OCI-LY7 (cell line): Measurements from ENCODE around the gene CTNNBL1. TPM values are rescaled to one million over a fixed set of nuclear protein-coding genes. Genes with fewer than 3 reads are reported as not detected.

Source experiments
- BruUV-seq: library from RNA; stranded (reverse); fragments of 400-500 nt; replicated peaks from 2 replicates; lab custom pipeline; 2021; lab: Mats Ljungman, UMichigan
- CTCF ChIA-PET: fragments of 300-600 bp; sonication (Branson Sonifier 250); formaldehyde crosslinking; loops from one replicate; lab custom pipeline; 2022; ENCODE audit warnings: antibody characterized with exemption; ENCODE audit not compliant: unreplicated experiment; lab: Charles Lee
- POLR2A ChIA-PET: fragments of 300-600 bp; sonication (Branson Sonifier 250); formaldehyde crosslinking; loops from one replicate; lab custom pipeline; 2022; ENCODE audit warnings: antibody characterized with exemption; lab: Charles Lee
- DNase-seq: peaks from one replicate; pipeline ENCODE4 v3.0.0-alpha.2; 2015; ENCODE audit warnings: low spot score
- H2AFZ ChIP-seq: fragments of 200-600 bp; sonication (generic), shearing (Covaris generic); 2 replicates; pipeline ENCODE4 v1.6.1; 2014; ENCODE audit warnings: mild to moderate bottlenecking, antibody characterized with exemption, low read length, moderate library complexity
- H3K27ac ChIP-seq: fragments of 200-600 bp; sonication (generic); 2 replicates; pipeline ENCODE4 v1.5.1; 2014; ENCODE audit warnings: mixed run types, low read depth, mild to moderate bottlenecking, moderate library complexity, low read length, inconsistent platforms; ENCODE audit not compliant: poor library complexity, severe bottlenecking
- H3K36me3 ChIP-seq: fragments of 200-600 bp; sonication (generic); 2 replicates; pipeline ENCODE4 v1.6.1; 2014; ENCODE audit warnings: mild to moderate bottlenecking, antibody characterized with exemption, low read length, moderate library complexity, mixed read lengths; ENCODE audit not compliant: insufficient read depth
- H3K4me1 ChIP-seq: fragments of 200-600 bp; sonication (generic); 2 replicates; pipeline ENCODE4 v1.5.1; 2014; ENCODE audit warnings: mild to moderate bottlenecking, low read length; ENCODE audit not compliant: insufficient read depth, poor library complexity, severe bottlenecking
- H3K4me2 ChIP-seq: fragments of 200-600 bp; sonication (generic); 2 replicates; pipeline ENCODE4 v1.6.1; 2014; ENCODE audit warnings: mild to moderate bottlenecking, low read length
- H3K4me3 ChIP-seq: fragments of 200-600 bp; sonication (generic); 2 replicates; pipeline ENCODE4 v1.5.1; 2014; ENCODE audit warnings: mild to moderate bottlenecking, low read depth, low read length; ENCODE audit not compliant: poor library complexity, severe bottlenecking
- H3K79me2 ChIP-seq: fragments of 200-600 bp; sonication (generic); 2 replicates; pipeline ENCODE4 v1.6.1; 2016; ENCODE audit warnings: low read depth, mild to moderate bottlenecking, low read length, moderate library complexity, mixed read lengths; ENCODE audit not compliant: insufficient read depth
- H3K9me2 ChIP-seq: fragments of 200-600 bp; sonication (generic); 2 replicates; pipeline ENCODE4 v1.6.1; 2016; ENCODE audit warnings: mild to moderate bottlenecking, low read length, mixed read lengths; ENCODE audit not compliant: insufficient read depth
- H3K9me3 ChIP-seq: fragments of 200-600 bp; sonication (generic); 2 replicates; pipeline ENCODE4 v1.6.1; 2014; ENCODE audit warnings: mild to moderate bottlenecking, mixed run types, low read length, mixed read lengths
- H4K20me1 ChIP-seq: fragments of 200-600 bp; sonication (generic); 2 replicates; pipeline ENCODE4 v1.6.1; 2014; ENCODE audit warnings: mild to moderate bottlenecking, antibody characterized with exemption, low read length, moderate library complexity, mixed read lengths; ENCODE audit not compliant: insufficient read depth
- EZH2phosphoT487 ChIP-seq: fragments of 200-600 bp; sonication (generic); IDR thresholded peaks from 2 replicates; pipeline ENCODE4 v1.6.1; 2018; ENCODE audit warnings: low read depth, borderline replicate concordance, mild to moderate bottlenecking, mixed run types, antibody characterized with exemption, low read length, moderate library complexity, mixed read lengths
- intact Hi-C: fragments of 100-400 bp; cut with micrococcal nuclease; formaldehyde crosslinking; loops from one replicate; pipeline ENCODE4 v1.10.0; 2022; ENCODE audit not compliant: unreplicated experiment
- total RNA-seq, 2 experiments: library from RNA; depleted of rRNA in 1 of 2; stranded (reverse); fragments of >200 nt in 1 of 2; shearing (Covaris generic) in 1 of 2; gene quantifications; 2 replicates each; pipeline ENCODE4 v1.2.3, GENCODE V29; 2014 to 2022
- TF ChIP-seq, protein P1 (sequence below): fragments of 200-600 bp; sonication (generic); conservative IDR thresholded peaks from 2 replicates; pipeline ENCODE4 v1.5.1; 2014; ENCODE audit warnings: mild to moderate bottlenecking, antibody characterized with exemption, low read length, moderate library complexity, mixed read lengths

The CTNNBL1 gene
- total RNA-seq, 2 experiments from 2014 or later = 38.0 to 90.0 TPM

DNA sequence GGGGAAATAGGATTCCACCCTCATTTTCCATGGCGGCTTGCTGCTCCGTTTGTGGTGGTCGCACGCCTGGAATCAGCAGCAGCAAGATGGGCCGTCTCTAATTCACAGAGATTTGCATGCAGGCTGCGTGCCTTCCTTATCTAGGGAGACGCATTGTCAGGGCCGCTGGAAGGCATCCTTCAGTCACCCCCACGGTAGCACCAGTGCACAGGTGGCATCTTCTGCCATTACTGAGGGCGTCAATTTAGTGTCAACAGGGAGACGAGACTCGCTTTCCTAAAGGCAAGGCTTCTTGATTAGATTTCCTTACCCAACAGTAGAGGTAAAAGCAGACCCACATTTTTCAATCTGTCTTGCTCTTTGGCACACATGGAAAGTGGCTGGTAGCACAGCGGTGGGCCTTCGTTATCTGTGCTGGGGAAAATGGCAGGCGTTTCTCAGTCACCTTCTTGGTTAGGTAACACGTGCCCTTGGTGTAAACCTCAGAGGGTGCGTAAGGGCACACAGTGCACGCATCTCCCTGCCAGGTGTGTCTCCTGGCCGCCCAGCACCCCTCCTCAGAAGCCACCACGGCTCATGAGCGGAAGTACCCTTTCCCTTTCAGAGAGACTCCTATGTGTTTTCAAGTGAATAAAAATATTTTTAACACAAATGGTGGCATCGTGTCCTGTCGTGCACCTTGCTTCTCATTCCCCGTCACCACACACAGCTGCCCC, 181.8 kb downstream of the CTNNBL1 start:
- intact Hi-C loops = no loop called here
- DNase-seq = no peak
- no peak overlapping the region for H3K4me2 ChIP-seq
- POLR2A ChIA-PET = no interaction called here
- H3K4me1 ChIP-seq = no peaks in the 10 kb centered on the region
- no peak overlapping the region for H3K4me3 ChIP-seq
- H4K20me1 ChIP-seq = no peaks in the 10 kb centered on the region
- no peak for TF ChIP-seq EZH2phosphoT487
- TF ChIP-seq, protein P1, sequence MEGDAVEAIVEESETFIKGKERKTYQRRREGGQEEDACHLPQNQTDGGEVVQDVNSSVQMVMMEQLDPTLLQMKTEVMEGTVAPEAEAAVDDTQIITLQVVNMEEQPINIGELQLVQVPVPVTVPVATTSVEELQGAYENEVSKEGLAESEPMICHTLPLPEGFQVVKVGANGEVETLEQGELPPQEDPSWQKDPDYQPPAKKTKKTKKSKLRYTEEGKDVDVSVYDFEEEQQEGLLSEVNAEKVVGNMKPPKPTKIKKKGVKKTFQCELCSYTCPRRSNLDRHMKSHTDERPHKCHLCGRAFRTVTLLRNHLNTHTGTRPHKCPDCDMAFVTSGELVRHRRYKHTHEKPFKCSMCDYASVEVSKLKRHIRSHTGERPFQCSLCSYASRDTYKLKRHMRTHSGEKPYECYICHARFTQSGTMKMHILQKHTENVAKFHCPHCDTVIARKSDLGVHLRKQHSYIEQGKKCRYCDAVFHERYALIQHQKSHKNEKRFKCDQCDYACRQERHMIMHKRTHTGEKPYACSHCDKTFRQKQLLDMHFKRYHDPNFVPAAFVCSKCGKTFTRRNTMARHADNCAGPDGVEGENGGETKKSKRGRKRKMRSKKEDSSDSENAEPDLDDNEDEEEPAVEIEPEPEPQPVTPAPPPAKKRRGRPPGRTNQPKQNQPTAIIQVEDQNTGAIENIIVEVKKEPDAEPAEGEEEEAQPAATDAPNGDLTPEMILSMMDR = no peak
- no peak overlapping the region for H2AFZ ChIP-seq
- no peaks in the 10 kb centered on the region for H3K9me3 ChIP-seq
- CTCF ChIA-PET = no interaction called here
- no peak overlapping the region for H3K27ac ChIP-seq
- no peaks in the 10 kb centered on the region; the same call in 1 of the 2 replicates for H3K36me3 ChIP-seq
- BruUV-seq = no TSS peak
- H3K79me2 ChIP-seq = no peaks in the 10 kb centered on the region
- no peaks in the 10 kb centered on the region for H3K9me2 ChIP-seq

DNA sequence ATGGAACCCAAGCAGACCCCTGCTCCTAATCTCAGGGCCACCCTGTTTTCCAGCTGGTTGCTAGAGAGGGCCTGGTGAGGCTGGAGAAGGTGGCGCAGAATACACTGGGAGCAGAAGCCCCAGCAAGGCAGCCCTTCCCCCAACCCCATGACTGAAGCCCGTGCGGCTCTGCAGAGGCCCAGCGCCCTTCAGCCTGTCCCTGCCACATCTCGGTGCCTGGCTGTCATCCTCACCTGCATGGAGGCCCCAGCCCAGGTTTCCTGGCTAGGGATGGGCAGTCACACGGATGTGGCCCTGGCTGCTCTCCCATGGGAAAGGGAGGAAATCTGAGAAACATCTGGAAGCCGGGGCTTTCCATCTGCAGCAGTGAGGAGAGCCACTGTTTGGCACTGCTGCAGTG, 183.0 kb downstream of the CTNNBL1 start:
- no peaks in the 10 kb centered on the region for H4K20me1 ChIP-seq
- POLR2A ChIA-PET = no interaction called here
- DNase-seq = no peak
- H2AFZ ChIP-seq = no peak overlapping the region
- H3K36me3 ChIP-seq = no peaks in the 10 kb centered on the region
- CTCF ChIA-PET = interaction anchor here (0.6 kb wide), 1 partner anchor 11 kb away, joined by 3 read pairs; no protein-coding TSS in a partner anchor
- intact Hi-C loops = no loop called here
- TF ChIP-seq, protein P1 = no peak
- TF ChIP-seq EZH2phosphoT487 = no peak
- no peaks in the 10 kb centered on the region for H3K4me1 ChIP-seq
- no TSS peak for BruUV-seq
- no peak overlapping the region for H3K4me3 ChIP-seq
- no peaks in the 10 kb centered on the region for H3K9me2 ChIP-seq
- H3K79me2 ChIP-seq = no peaks in the 10 kb centered on the region
- no peaks in the 10 kb centered on the region for H3K9me3 ChIP-seq
- H3K27ac ChIP-seq = no peak overlapping the region
- no peak overlapping the region for H3K4me2 ChIP-seq
